ENCODE results near the gene SYNGR3. TPM values are rescaled to one million over a fixed set of nuclear protein-coding genes. Genes with fewer than 3 reads are reported as not detected.
A peak's percentile ranks its signal among the peaks of the same experiment; 100 is the strongest.

The SYNGR3 gene
- total and polyA plus RNA-seq, 2 of the 13 experiments (the other 11 are each of a cell fraction or from before 2014, with no cell fraction given), result 0.97 to 5.7 TPM

- TF ChIP-seq IRX3 (CRISPR knock-in tag; IDR thresholded peaks at IDR 0.05; ENCODE audit: borderline replicate concordance, low read depth), result 0 out of 2 replicates have a peak, but pooled peaks have one; percentile 35
- TF ChIP-seq ZBTB38 (CRISPR knock-in tag; IDR thresholded peaks at IDR 0.05), result peak; percentile 87
- TF ChIP-seq ZNF546 (CRISPR knock-in tag; conservative IDR thresholded peaks at IDR 0.05), result 0 out of 2 replicates have a peak, but pooled peaks have one; percentile 22
- no peak for TF ChIP-seq ZNF83 (CRISPR knock-in tag; IDR thresholded peaks at IDR 0.05; ENCODE audit: borderline replicate concordance)
- TF ChIP-seq NRL (CRISPR knock-in tag; IDR thresholded peaks at IDR 0.05; ENCODE audit: borderline replicate concordance), result peak; percentile 6; the same call in 1 of the 2 replicates
- TF ChIP-seq ZNF605 (CRISPR knock-in tag; IDR thresholded peaks at IDR 0.05), result no peak
- no peak for TF ChIP-seq CAMTA2 (CRISPR knock-in tag; IDR thresholded peaks at IDR 0.05; ENCODE audit: borderline replicate concordance)
- peak; percentile 48; the same call in 1 of the 2 replicates for TF ChIP-seq ZNF687 (CRISPR knock-in tag; IDR thresholded peaks at IDR 0.05)
- TF ChIP-seq, protein P1, sequence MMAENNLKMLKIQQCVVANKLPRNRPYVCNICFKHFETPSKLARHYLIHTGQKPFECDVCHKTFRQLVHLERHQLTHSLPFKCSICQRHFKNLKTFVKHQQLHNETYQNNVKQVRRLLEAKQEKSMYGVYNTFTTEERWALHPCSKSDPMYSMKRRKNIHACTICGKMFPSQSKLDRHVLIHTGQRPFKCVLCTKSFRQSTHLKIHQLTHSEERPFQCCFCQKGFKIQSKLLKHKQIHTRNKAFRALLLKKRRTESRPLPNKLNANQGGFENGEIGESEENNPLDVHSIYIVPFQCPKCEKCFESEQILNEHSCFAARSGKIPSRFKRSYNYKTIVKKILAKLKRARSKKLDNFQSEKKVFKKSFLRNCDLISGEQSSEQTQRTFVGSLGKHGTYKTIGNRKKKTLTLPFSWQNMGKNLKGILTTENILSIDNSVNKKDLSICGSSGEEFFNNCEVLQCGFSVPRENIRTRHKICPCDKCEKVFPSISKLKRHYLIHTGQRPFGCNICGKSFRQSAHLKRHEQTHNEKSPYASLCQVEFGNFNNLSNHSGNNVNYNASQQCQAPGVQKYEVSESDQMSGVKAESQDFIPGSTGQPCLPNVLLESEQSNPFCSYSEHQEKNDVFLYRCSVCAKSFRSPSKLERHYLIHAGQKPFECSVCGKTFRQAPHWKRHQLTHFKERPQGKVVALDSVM (CRISPR knock-in tag; IDR thresholded peaks at IDR 0.05), result peak; percentile 8; the same call in 1 of the 2 replicates
- TF ChIP-seq ZNF883 (CRISPR knock-in tag; IDR thresholded peaks at IDR 0.05; ENCODE audit: not compliant biosample characterization), result no peak
- TF ChIP-seq, protein P2, sequence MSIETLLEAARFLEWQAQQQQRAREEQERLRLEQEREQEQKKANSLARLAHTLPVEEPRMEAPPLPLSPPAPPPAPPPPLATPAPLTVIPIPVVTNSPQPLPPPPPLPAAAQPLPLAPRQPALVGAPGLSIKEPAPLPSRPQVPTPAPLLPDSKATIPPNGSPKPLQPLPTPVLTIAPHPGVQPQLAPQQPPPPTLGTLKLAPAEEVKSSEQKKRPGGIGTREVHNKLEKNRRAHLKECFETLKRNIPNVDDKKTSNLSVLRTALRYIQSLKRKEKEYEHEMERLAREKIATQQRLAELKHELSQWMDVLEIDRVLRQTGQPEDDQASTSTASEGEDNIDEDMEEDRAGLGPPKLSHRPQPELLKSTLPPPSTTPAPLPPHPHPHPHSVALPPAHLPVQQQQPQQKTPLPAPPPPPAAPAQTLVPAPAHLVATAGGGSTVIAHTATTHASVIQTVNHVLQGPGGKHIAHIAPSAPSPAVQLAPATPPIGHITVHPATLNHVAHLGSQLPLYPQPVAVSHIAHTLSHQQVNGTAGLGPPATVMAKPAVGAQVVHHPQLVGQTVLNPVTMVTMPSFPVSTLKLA (IDR thresholded peaks at IDR 0.05), result no peak
- TF ChIP-seq ZMAT3 (CRISPR knock-in tag; conservative IDR thresholded peaks at IDR 0.05), result 0 out of 2 replicates have a peak, but pooled peaks have one; percentile 55
- TF ChIP-seq, protein P3, sequence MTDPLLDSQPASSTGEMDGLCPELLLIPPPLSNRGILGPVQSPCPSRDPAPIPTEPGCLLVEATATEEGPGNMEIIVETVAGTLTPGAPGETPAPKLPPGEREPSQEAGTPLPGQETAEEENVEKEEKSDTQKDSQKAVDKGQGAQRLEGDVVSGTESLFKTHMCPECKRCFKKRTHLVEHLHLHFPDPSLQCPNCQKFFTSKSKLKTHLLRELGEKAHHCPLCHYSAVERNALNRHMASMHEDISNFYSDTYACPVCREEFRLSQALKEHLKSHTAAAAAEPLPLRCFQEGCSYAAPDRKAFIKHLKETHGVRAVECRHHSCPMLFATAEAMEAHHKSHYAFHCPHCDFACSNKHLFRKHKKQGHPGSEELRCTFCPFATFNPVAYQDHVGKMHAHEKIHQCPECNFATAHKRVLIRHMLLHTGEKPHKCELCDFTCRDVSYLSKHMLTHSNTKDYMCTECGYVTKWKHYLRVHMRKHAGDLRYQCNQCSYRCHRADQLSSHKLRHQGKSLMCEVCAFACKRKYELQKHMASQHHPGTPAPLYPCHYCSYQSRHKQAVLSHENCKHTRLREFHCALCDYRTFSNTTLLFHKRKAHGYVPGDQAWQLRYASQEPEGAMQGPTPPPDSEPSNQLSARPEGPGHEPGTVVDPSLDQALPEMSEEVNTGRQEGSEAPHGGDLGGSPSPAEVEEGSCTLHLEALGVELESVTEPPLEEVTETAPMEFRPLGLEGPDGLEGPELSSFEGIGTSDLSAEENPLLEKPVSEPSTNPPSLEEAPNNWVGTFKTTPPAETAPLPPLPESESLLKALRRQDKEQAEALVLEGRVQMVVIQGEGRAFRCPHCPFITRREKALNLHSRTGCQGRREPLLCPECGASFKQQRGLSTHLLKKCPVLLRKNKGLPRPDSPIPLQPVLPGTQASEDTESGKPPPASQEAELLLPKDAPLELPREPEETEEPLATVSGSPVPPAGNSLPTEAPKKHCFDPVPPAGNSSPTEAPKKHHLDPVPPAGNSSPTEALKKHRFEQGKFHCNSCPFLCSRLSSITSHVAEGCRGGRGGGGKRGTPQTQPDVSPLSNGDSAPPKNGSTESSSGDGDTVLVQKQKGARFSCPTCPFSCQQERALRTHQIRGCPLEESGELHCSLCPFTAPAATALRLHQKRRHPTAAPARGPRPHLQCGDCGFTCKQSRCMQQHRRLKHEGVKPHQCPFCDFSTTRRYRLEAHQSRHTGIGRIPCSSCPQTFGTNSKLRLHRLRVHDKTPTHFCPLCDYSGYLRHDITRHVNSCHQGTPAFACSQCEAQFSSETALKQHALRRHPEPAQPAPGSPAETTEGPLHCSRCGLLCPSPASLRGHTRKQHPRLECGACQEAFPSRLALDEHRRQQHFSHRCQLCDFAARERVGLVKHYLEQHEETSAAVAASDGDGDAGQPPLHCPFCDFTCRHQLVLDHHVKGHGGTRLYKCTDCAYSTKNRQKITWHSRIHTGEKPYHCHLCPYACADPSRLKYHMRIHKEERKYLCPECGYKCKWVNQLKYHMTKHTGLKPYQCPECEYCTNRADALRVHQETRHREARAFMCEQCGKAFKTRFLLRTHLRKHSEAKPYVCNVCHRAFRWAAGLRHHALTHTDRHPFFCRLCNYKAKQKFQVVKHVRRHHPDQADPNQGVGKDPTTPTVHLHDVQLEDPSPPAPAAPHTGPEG (CRISPR knock-in tag; IDR thresholded peaks at IDR 0.05), result no peak
- peak; percentile 40 for TF ChIP-seq RBFOX2 (IDR thresholded peaks at IDR 0.05; ENCODE audit: low read depth, low read length)
These were observed 46.6 kb downstream of the SYNGR3 start (continued) for GRCh38 chr16:2036200-2036966.

Measured in HepG2 (cell line).